HepG2 (cell line): ENCODE results near the gene ACOT13. TPM values are rescaled to one million over a fixed set of nuclear protein-coding genes. Genes with fewer than 3 reads are reported as not detected.

Experiments used
- FOXM1 ChIP-seq: sonication (generic); formaldehyde crosslinking; IDR thresholded peaks from 2 replicates; pipeline ENCODE4 v1.5.0; 2020; ENCODE audit warnings: missing genetic modification reagents
- GPN1 ChIP-seq: sonication (generic); formaldehyde crosslinking; IDR thresholded peaks from 2 replicates; pipeline ENCODE4 v1.5.1; 2020; ENCODE audit warnings: missing genetic modification reagents, borderline replicate concordance
- HNF1A ChIP-seq, 2 experiments: sonication (generic) in 1 of 2; formaldehyde crosslinking in 1 of 2; IDR thresholded peaks; 2 replicates each; pipeline versions ENCODE4 v1.4.0 to v1.6.1; 2016 to 2020; ENCODE audit warnings: borderline replicate concordance in 1 of 2, low read depth in 1 of 2, mild to moderate bottlenecking in 1 of 2, missing genetic modification reagents in 1 of 2
- JUND ChIP-seq: sonication (generic); formaldehyde crosslinking; IDR thresholded peaks from 2 replicates; pipeline ENCODE4 v1.8.0; 2022; ENCODE audit warnings: mild to moderate bottlenecking, missing genetic modification reagents
- MEIS2 ChIP-seq: sonication (generic); formaldehyde crosslinking; IDR thresholded peaks from 2 replicates; pipeline ENCODE4 v1.9.0; 2021; ENCODE audit warnings: mild to moderate bottlenecking, missing genetic modification reagents
- NFKB2 ChIP-seq: sonication (generic); formaldehyde crosslinking; IDR thresholded peaks from 2 replicates; pipeline ENCODE4 v1.4.0; 2020; ENCODE audit warnings: missing genetic modification reagents, borderline replicate concordance
- ZBTB34 ChIP-seq: sonication (generic); formaldehyde crosslinking; IDR thresholded peaks from 2 replicates; pipeline ENCODE4 v1.8.0; 2022; ENCODE audit warnings: mild to moderate bottlenecking, missing genetic modification reagents
- ZBTB8A ChIP-seq: sonication (generic); formaldehyde crosslinking; IDR thresholded peaks from 2 replicates; pipeline ENCODE4 v1.4.0; 2020; ENCODE audit warnings: mild to moderate bottlenecking, low read depth, missing genetic modification reagents, borderline replicate concordance
- ZNF343 ChIP-seq: sonication (generic); formaldehyde crosslinking; IDR thresholded peaks from 2 replicates; pipeline ENCODE4 v1.4.0; 2020; ENCODE audit warnings: mild to moderate bottlenecking, missing genetic modification reagents
- polyA plus RNA-seq, 8 experiments: library from polyadenylated mRNA; depleted of rRNA in 3 of 8; stranded (reverse) in 7 of 8; unstranded in 1 of 8; fragments of >200 nt; fragmentation: Illumina TruSeq in 4 of 8; extraction: Trizol in 4 of 8; gene quantifications; 2 replicates each; pipeline versions ENCODE4 v1.2.1 to v1.2.3, GENCODE V29; 2011 to 2016; ENCODE audit warnings: low read depth in 4 of 8, missing spikeins in 1 of 8, mixed read lengths in 1 of 8; ENCODE audit not compliant: insufficient read depth in 1 of 8
- total RNA-seq, 5 experiments: library from RNA; depleted of rRNA; stranded (reverse); fragments of >200 nt; fragmentation: Illumina TruSeq; extraction: Trizol; gene quantifications; 2 replicates each; pipeline ENCODE4 v1.2.3, GENCODE V29; 2016; ENCODE audit warnings: low read depth in 1 of 5
- TF ChIP-seq, protein P1 (sequence below): sonication (generic); formaldehyde crosslinking; conservative IDR thresholded peaks from 2 replicates; pipeline ENCODE4 v1.4.0; 2020; ENCODE audit warnings: missing genetic modification reagents
- TF ChIP-seq, protein P2 (sequence below): sonication (generic); formaldehyde crosslinking; IDR thresholded peaks from 2 replicates; pipeline ENCODE4 v1.4.0; 2020; ENCODE audit warnings: missing genetic modification reagents
- TF ChIP-seq, protein P3 (sequence below), 2 experiments: sonication (generic) in 1 of 2; formaldehyde crosslinking in 1 of 2; IDR thresholded peaks; 2 replicates each; pipeline versions ENCODE4 v1.6.1 to v1.9.0; 2014 to 2022; ENCODE audit warnings: antibody characterized with exemption in 1 of 2, borderline replicate concordance in 1 of 2, inconsistent platforms in 1 of 2, low read depth in 1 of 2, missing genetic modification reagents in 1 of 2

The ACOT13 gene
- total and polyA plus RNA-seq, 2 of the 13 experiments (the other 11 are each of a cell fraction or from before 2014, with no cell fraction given) = 31.5 to 45.1 TPM

DNA sequence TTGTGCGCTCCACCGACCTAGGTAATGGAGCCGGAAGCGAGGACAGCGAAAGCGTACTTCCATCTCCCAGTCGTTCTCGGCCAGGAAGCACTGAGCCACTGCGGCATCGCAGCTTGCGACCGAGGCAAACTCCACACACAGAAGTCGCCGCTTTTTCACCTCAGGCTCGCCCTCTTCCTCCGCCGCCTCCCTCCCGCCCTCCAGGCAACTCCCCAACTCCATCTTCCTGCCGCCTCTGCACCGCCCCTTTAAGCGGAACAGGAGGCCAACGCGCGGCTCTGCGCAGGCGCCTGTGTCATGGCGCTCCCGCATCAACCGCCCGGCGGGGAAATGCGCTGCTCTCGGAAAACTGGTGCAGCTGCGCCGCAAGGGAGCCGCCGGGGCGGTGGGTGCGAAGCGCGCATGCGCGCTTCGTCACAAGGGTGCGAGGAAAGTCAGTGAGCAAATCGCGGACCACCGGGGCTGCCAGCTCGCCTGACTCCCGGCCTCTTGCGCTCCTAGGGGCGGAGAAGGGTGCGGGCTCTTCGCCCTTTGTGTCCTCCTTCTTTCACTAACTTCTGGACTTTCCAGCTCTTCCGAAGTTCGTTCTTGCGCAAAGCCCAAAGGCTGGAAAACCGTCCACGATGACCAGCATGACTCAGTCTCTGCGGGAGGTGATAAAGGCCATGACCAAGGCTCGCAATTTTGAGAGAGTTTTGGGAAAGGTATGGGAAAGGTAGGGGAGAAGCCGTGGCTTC lies at the start of gene ACOT13, which contains the start of gene TDP2 (continued):
- TF ChIP-seq, protein P1, sequence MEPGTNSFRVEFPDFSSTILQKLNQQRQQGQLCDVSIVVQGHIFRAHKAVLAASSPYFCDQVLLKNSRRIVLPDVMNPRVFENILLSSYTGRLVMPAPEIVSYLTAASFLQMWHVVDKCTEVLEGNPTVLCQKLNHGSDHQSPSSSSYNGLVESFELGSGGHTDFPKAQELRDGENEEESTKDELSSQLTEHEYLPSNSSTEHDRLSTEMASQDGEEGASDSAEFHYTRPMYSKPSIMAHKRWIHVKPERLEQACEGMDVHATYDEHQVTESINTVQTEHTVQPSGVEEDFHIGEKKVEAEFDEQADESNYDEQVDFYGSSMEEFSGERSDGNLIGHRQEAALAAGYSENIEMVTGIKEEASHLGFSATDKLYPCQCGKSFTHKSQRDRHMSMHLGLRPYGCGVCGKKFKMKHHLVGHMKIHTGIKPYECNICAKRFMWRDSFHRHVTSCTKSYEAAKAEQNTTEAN = peak; percentile 73
- TF ChIP-seq GPN1 (no peak), FOXM1 (CRISPR knock-in tag) (no peak), ZNF343 (peak; percentile 91), JUND (CRISPR knock-in tag) (peak; percentile 73; the same call in 1 of the 2 replicates), MEIS2 (peak; percentile 48), NFKB2 (peak; percentile 92), ZBTB34 (peak; percentile 42; the same call in 1 of the 2 replicates), HNF1A (IDR thresholded peaks at IDR 0.05; ENCODE audit: low read depth) (peak; percentile 12; the same call in 1 of the 2 replicates), HNF1A (CRISPR knock-in tag; IDR thresholded peaks at IDR 0.05; ENCODE audit: borderline replicate concordance) (peak; percentile 76), ZBTB8A (no peak)
- TF ChIP-seq, protein P2, sequence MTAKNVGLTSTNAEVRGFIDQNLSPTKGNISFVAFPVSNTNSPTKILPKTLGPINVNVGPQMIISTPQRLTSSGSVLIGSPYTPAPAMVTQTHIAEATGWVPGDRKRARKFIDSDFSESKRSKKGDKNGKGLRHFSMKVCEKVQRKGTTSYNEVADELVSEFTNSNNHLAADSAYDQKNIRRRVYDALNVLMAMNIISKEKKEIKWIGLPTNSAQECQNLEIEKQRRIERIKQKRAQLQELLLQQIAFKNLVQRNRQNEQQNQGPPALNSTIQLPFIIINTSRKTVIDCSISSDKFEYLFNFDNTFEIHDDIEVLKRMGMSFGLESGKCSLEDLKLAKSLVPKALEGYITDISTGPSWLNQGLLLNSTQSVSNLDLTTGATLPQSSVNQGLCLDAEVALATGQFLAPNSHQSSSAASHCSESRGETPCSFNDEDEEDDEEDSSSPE (CRISPR knock-in tag) = peak; percentile 93
- TF ChIP-seq, protein P3, sequence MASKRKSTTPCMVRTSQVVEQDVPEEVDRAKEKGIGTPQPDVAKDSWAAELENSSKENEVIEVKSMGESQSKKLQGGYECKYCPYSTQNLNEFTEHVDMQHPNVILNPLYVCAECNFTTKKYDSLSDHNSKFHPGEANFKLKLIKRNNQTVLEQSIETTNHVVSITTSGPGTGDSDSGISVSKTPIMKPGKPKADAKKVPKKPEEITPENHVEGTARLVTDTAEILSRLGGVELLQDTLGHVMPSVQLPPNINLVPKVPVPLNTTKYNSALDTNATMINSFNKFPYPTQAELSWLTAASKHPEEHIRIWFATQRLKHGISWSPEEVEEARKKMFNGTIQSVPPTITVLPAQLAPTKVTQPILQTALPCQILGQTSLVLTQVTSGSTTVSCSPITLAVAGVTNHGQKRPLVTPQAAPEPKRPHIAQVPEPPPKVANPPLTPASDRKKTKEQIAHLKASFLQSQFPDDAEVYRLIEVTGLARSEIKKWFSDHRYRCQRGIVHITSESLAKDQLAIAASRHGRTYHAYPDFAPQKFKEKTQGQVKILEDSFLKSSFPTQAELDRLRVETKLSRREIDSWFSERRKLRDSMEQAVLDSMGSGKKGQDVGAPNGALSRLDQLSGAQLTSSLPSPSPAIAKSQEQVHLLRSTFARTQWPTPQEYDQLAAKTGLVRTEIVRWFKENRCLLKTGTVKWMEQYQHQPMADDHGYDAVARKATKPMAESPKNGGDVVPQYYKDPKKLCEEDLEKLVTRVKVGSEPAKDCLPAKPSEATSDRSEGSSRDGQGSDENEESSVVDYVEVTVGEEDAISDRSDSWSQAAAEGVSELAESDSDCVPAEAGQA (IDR thresholded peaks at IDR 0.05; ENCODE audit: low read depth) = peak; percentile 35; the same call in 1 of the 2 replicates
- TF ChIP-seq, protein P3 (CRISPR knock-in tag; IDR thresholded peaks at IDR 0.05; ENCODE audit: borderline replicate concordance) = no peak
